Astrocyte of the cerebellum (primary cell): ENCODE data around the gene TMEM270.

Experiments
- DNase-seq: peaks from one replicate; pipeline ENCODE4 v3.0.0-alpha.2; 2011; ENCODE audit warnings: low read depth
- H3K4me3 ChIP-seq: 2 replicates; pipeline ENCODE4 v1.5.1; 2011; ENCODE audit warnings: mild to moderate bottlenecking, low read depth, low read length, moderate library complexity
- in situ Hi-C: cut with HindIII; loops from 2 replicates; pipeline ENCODE4 v1.10.0; 2017; ENCODE audit warnings: low sequenced_read_pairs
- TF ChIP-seq, protein P1 (sequence below): IDR thresholded peaks from 2 replicates; pipeline ENCODE4 v1.5.1; 2012; ENCODE audit warnings: low read length, low read depth, moderate library complexity, mild to moderate bottlenecking; ENCODE audit errors: missing control alignments

The TMEM270 gene

DNA sequence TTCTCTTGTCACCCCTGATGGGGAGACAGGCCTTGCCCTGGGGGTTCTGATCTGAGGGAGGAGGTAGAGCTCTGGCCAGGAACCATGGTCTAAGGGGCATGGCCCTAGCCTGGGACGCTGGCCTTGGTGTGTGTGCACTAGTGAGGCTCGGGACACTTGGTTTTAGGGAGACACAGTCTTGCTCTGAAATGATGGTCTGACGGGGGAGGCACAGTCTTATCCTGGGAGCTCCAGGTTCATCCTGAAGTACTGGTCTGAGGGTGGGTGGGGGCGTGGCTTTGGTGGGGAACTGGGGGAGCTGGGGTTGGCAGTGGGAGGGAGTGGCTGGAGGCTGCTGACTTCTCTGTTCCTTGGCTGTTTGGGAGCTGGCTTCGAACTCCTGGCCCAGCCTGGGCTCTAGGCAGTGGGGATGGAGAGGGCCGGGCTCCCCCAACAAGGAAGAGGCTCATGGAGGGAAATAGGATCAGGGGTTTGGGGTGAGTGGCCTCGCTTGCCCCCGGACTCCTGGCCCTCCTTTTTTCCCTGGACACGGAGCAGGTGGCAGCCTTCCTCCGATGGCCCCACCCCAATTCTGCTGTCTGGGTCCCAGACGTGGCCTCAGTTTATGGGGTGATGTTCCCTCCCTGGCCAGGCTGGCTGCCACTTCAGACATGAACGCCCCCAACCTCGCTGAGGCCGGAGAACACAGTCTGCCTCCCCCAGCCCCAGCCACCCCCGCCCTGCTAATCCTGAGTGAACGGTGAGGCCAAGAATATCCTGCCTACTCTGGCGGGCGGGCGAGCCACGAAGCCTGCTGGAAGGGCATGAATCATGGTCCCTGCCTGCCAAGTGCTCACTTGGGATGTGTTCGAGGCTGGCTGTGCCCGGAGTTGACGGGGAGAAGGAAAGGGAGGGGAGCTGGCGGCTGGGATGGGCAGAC, 43.5 kb downstream of the TMEM270 start:
- in situ Hi-C loops, result no loop called here
- H3K4me3 ChIP-seq, result no peak overlapping the region
- no peak for DNase-seq
- TF ChIP-seq, protein P1, sequence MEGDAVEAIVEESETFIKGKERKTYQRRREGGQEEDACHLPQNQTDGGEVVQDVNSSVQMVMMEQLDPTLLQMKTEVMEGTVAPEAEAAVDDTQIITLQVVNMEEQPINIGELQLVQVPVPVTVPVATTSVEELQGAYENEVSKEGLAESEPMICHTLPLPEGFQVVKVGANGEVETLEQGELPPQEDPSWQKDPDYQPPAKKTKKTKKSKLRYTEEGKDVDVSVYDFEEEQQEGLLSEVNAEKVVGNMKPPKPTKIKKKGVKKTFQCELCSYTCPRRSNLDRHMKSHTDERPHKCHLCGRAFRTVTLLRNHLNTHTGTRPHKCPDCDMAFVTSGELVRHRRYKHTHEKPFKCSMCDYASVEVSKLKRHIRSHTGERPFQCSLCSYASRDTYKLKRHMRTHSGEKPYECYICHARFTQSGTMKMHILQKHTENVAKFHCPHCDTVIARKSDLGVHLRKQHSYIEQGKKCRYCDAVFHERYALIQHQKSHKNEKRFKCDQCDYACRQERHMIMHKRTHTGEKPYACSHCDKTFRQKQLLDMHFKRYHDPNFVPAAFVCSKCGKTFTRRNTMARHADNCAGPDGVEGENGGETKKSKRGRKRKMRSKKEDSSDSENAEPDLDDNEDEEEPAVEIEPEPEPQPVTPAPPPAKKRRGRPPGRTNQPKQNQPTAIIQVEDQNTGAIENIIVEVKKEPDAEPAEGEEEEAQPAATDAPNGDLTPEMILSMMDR, result no peak

DNA sequence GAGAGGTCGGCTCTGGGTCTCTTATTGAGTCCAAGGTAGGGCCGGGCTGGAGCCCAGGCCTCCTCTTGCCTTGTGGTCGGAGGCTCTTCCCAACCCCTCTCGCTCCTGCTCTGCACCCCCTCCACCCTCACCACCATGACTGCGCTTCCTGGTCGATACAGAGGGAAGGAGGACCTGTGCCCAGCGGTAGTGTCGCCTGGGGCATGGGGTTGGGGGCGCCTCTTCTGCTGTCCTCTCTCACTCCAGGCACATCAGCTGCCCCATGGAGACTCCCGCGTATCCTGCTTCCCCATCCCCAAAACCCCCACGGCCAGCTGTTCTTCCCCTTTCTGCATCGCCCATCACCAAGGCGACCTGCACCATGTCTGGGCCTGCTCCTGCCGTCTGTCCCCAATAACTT, 44.4 kb downstream of the TMEM270 start:
- no peak overlapping the region for H3K4me3 ChIP-seq
- TF ChIP-seq, protein P1, result no peak
- in situ Hi-C loops, result no loop called here
- DNase-seq, result no peak

DNA sequence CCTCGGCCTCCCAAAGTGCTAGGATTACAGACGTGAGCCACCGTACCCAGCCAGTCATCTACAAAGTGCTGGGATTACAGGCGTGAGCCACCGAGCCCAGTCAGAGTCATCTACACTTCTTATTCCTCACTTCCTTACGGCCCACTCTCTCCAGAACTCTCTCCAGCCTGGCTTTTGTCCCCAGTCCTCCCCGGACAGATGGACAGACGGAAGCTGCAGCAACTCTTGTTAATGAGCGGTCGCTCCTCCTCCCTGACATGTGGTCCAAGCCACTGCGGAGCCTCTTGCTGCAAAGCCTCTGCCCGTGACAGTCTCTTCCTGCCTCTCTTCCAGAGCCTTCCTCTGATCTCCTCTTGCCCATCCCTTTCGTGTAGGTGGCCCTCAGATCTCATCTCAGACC, 45.9 kb downstream of the TMEM270 start:
- in situ Hi-C loops, result no loop called here
- no peak for DNase-seq
- no peak overlapping the region for H3K4me3 ChIP-seq
- TF ChIP-seq, protein P1, result no peak

DNA sequence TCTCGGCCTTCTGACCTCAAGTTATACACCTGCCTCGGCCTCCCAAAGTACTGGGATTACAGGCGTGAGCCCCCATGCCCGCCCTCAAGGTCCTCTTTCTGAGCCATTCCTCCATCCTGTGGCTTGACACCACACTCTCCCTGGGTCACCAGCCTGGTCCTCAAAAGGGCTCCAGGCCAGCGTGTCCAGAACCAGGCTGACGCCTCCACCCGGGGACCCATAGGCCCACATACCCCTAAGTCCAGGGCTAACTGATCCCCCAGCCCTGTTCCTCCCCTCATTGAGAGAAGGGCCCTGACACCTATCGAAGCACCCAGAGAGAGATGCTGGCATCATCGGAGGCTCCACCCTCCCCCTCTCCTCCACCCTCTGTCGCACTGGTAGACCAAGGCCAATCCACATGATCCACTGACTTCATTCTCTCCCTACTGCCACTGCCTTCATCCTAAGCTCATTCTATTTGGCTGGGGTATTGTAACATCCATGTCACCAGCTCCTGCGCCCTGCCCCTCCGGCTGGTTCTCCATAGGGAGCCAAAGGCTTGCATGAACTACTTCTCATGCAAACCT, 46.7 kb downstream of the TMEM270 start:
- no peak overlapping the region for H3K4me3 ChIP-seq
- no peak for DNase-seq
- in situ Hi-C loops, result no loop called here
- TF ChIP-seq, protein P1, result no peak

DNA sequence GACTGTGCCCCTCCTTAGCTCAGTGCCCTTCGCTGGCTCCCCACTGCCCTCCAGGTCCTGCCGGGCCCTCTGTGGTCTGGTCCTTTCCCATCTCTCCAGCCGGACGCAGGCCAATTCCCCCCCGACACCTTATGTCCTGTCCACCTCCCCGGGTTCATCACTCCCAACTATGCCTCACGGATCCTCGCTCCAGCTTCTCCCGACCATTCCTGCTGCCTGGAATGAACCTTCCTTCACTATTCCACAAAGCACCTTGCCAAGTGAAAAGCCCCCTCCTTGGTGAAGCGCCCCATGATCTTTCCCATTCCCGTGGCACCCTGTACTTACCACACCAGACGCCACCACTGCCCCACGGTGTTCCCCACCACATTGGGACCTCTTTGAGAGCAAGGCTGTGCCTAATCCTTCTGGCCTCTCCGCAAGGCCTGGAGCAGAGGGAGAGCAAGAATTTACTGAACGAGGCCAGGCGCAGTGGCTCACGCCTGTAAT, 47.2 kb downstream of the TMEM270 start:
- H3K4me3 ChIP-seq, result no peak overlapping the region
- DNase-seq, result no peak
- TF ChIP-seq, protein P1, result no peak
- in situ Hi-C loops, result no loop called here

DNA sequence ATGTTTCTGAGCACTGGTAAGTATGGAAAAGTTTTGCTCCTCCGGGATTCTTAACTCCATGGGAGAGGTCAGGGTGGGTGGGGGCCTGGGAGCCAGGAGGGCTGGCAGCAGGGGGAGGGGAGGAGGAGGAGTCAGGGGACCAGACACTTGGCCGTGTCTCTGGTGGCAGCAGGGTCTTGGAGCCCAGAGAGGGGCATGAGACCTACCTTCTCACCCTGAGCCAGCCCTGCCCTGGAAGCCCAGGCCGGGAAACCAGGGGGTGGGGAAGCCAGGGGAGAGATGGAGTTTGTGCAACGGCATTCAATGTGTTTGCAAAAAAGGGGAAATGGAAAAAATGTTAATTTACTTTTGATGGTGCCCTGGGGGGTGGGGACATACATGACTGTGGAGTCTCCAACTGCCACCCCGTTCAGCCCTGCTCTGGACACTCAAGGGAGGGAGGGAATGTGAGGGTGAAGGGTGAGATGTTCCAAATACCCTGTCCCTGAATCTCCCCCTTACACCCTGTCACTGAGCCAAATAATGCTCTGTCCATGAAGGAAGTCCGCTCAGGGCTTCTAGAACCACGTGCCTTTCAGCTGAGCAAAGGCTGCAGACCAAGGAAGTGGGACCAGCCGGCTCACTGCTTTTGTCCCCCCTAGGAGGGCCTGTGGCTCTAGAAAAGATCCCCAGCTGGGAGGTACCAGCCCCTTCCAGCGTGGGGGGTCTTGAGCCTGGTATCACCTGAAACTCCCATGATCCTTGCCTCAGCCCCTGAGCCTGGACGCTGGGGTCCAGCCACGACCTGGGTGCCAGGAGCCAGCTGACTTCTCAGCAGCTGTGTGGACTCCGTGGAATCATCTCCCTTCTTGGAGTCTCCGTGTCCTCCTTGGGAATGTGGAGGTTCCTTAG, 48.3 kb downstream of the TMEM270 start:
- in situ Hi-C loops, result no loop called here
- H3K4me3 ChIP-seq, result no peak overlapping the region
- no peak for DNase-seq

More for the DNA sequence above, 48.3 kb downstream of the TMEM270 start:
- TF ChIP-seq, protein P1, result no peak
